NCI-H226 (cell line): ENCODE data around the gene SRGAP2.
"Not testable (repeated sequence)": the region's sequence is repeated elsewhere in the genome, so short reads cannot be mapped to it uniquely, and the experiment has no call there.

Experiments
- DNase-seq: peaks from one replicate; pipeline ENCODE4 v3.0.0-alpha.2; 2015

SRGAP2 gene

GRCh38 chr1:206210802-206211201 is 7.5 kb downstream of the SRGAP2 start:
- DNase-seq = not testable (repeated sequence)

GRCh38 chr1:206215600-206216392 is 12.5 kb downstream of the SRGAP2 start:
- DNase-seq = not testable (repeated sequence)

GRCh38 chr1:206218285-206218684 is 14.9 kb downstream of the SRGAP2 start:
- not testable (repeated sequence) for DNase-seq

- DNase-seq = not testable (repeated sequence)
These were observed 15.4 kb downstream of the SRGAP2 start for GRCh38 chr1:206218765-206219164.

GRCh38 chr1:206219514-206220331 is 16.4 kb downstream of the SRGAP2 start:
- DNase-seq = not testable (repeated sequence)

GRCh38 chr1:206220332-206221000 is 17.1 kb downstream of the SRGAP2 start:
- DNase-seq = peak; percentile 70

- DNase-seq = not testable (repeated sequence)
These were observed 18.2 kb downstream of the SRGAP2 start for GRCh38 chr1:206221585-206221984.

GRCh38 chr1:206224190-206224776 is 20.9 kb downstream of the SRGAP2 start:
- not testable (repeated sequence) for DNase-seq

- not testable (repeated sequence) for DNase-seq
These were observed 22.0 kb downstream of the SRGAP2 start for GRCh38 chr1:206225386-206225785.

- DNase-seq = not testable (repeated sequence)
These were observed 23.5 kb downstream of the SRGAP2 start for GRCh38 chr1:206226886-206227285.

GRCh38 chr1:206229286-206229685 is 25.9 kb downstream of the SRGAP2 start:
- not testable (repeated sequence) for DNase-seq

GRCh38 chr1:206231989-206232388 is 28.6 kb downstream of the SRGAP2 start:
- not testable (repeated sequence) for DNase-seq

- DNase-seq = not testable (repeated sequence)
These were observed 29.8 kb downstream of the SRGAP2 start for GRCh38 chr1:206232970-206233645.

- not testable (repeated sequence) for DNase-seq
These were observed 31.0 kb downstream of the SRGAP2 start for GRCh38 chr1:206234189-206234916.

GRCh38 chr1:206235190-206235589 is 31.8 kb downstream of the SRGAP2 start:
- DNase-seq = not testable (repeated sequence)

- peak; percentile 1 for DNase-seq
These were observed 36.9 kb downstream of the SRGAP2 start for GRCh38 chr1:206240288-206240687.

- DNase-seq = not testable (repeated sequence)
These were observed 40.0 kb downstream of the SRGAP2 start for GRCh38 chr1:206243335-206243734.

- DNase-seq = not testable (repeated sequence)
These were observed 42.1 kb downstream of the SRGAP2 start for GRCh38 chr1:206245479-206245878.

- not testable (repeated sequence) for DNase-seq
These were observed 43.0 kb downstream of the SRGAP2 start for GRCh38 chr1:206246129-206246886.

- DNase-seq = not testable (repeated sequence)
These were observed 47.8 kb downstream of the SRGAP2 start for GRCh38 chr1:206250953-206251681.
